Epithelial cell of esophagus (primary cell): ENCODE results near the gene ESCO1.

Source experiments
- DNase-seq: peaks from one replicate; pipeline ENCODE4 v3.0.0; 2010; ENCODE audit warnings: low read depth
- H3K4me3 ChIP-seq: 2 replicates; pipeline ENCODE4 v1.5.1; 2011; ENCODE audit warnings: mild to moderate bottlenecking, low read length, control low read depth
- CTCF ChIP-seq: IDR thresholded peaks from 2 replicates; pipeline ENCODE4 v1.5.1; 2011; ENCODE audit warnings: low read depth, mild to moderate bottlenecking, low read length, control low read depth, inconsistent platforms; ENCODE audit not compliant: insufficient read depth; ENCODE audit errors: missing control alignments

The ESCO1 gene

GRCh38 chr18:21486905-21487437 lies 113.5 kb downstream of the ESCO1 start:
- no peak overlapping the region for H3K4me3 ChIP-seq
- DNase-seq = no peak
- no peak for TF ChIP-seq CTCF

GRCh38 chr18:21484851-21485636 lies 115.5 kb downstream of the ESCO1 start:
- DNase-seq = peak; percentile 21
- H3K4me3 ChIP-seq = no peak overlapping the region
- no peak for TF ChIP-seq CTCF

DNA sequence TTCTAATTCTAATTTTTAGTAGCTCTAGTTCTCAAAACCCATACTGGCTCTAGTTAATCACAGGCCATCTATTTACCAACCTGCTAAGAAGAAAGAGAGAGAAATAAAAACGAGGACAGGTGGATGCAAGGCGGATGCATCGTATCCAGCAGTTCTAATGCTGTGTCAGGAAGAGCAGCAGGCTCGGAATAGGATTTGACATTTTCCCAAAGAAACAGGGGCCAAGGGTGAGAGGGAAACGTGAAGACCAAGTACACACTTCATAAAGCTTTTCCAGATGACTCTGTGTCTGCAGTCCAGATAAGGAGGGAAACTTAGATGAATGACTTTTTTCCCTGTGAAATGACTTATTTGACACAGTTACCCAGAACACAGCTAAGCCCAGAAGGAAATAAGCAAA lies 117.5 kb downstream of the ESCO1 start:
- no peak for DNase-seq
- no peak for TF ChIP-seq CTCF
- no peak overlapping the region for H3K4me3 ChIP-seq

GRCh38 chr18:21481739-21482138 lies 118.8 kb downstream of the ESCO1 start:
- no peak for TF ChIP-seq CTCF
- no peak overlapping the region for H3K4me3 ChIP-seq
- peak; percentile 7 for DNase-seq

GRCh38 chr18:21479721-21480120 lies 120.8 kb downstream of the ESCO1 start:
- TF ChIP-seq CTCF = no peak
- H3K4me3 ChIP-seq = no peak overlapping the region
- no peak for DNase-seq
